NCI-H82 treated with DMSO at 0.1 percent for 48 hours (cell line): ENCODE measurements around the gene RGMA.
A peak's percentile ranks its signal among the peaks of the same experiment; 100 is the strongest.

Experiments
- DNase-seq: peaks from one replicate; lab custom pipeline; 2025; ENCODE audit not compliant: unreplicated experiment; lab: John Stamatoyannopoulos, UW

The RGMA gene

GRCh38 chr15:93102211-93102610, 13.2 kb upstream of the RGMA start:
- no peak for DNase-seq

GRCh38 chr15:93093765-93094164, 4.8 kb upstream of the RGMA start:
- DNase-seq: no peak

GRCh38 chr15:93091465-93091864, 2.5 kb upstream of the RGMA start:
- no peak for DNase-seq

- DNase-seq: no peak
These were observed 805 bp upstream of the RGMA start for GRCh38 chr15:93089727-93090305.

- no peak for DNase-seq
These were observed 621 bp downstream of the RGMA start for GRCh38 chr15:93088200-93088980.

- DNase-seq: peak; percentile 64
These were observed 1.2 kb downstream of the RGMA start for GRCh38 chr15:93087825-93088199.

GRCh38 chr15:93086791-93087190, 2.2 kb downstream of the RGMA start:
- DNase-seq: no peak

- DNase-seq: no peak
These were observed 3.3 kb downstream of the RGMA start for GRCh38 chr15:93085692-93086091.

GRCh38 chr15:93082861-93083260, 6.2 kb downstream of the RGMA start:
- no peak for DNase-seq

- DNase-seq: no peak
These were observed 7.6 kb downstream of the RGMA start for GRCh38 chr15:93081399-93081798.

GRCh38 chr15:93080451-93080850, 8.6 kb downstream of the RGMA start:
- DNase-seq: no peak

GRCh38 chr15:93076875-93077274, 12.1 kb downstream of the RGMA start:
- no peak for DNase-seq

GRCh38 chr15:93076217-93076616, 12.8 kb downstream of the RGMA start:
- DNase-seq: no peak

GRCh38 chr15:93074599-93074998, 14.4 kb downstream of the RGMA start:
- DNase-seq: no peak

- no peak for DNase-seq
These were observed 15.5 kb downstream of the RGMA start for GRCh38 chr15:93073465-93073952.

GRCh38 chr15:93072411-93073394, 16.3 kb downstream of the RGMA start:
- DNase-seq: peak; percentile 42

GRCh38 chr15:93072011-93072410, 17.0 kb downstream of the RGMA start:
- no peak for DNase-seq

GRCh38 chr15:93071469-93071936, 17.5 kb downstream of the RGMA start:
- no peak for DNase-seq

GRCh38 chr15:93070551-93071296, 18.3 kb downstream of the RGMA start:
- no peak for DNase-seq

GRCh38 chr15:93070132-93070531, 18.9 kb downstream of the RGMA start:
- DNase-seq: no peak
